Astrocyte of the spinal cord (primary cell): ENCODE data around the gene DUSP14.

Source experiments
- DNase-seq: peaks from one replicate; pipeline ENCODE4 v3.0.0; 2011; ENCODE audit warnings: low read depth, low spot score
- H3K4me3 ChIP-seq: 2 replicates; pipeline ENCODE4 v1.5.1; 2011; ENCODE audit warnings: low read depth, mild to moderate bottlenecking, low read length, moderate library complexity
- in situ Hi-C: cut with HindIII; loops from 2 replicates; pipeline ENCODE4 v1.10.0; 2017; ENCODE audit warnings: low sequenced_read_pairs
- TF ChIP-seq, protein P1 (sequence below): IDR thresholded peaks from 2 replicates; pipeline ENCODE4 v1.5.1; 2012; ENCODE audit warnings: low read depth, mild to moderate bottlenecking, low read length, inconsistent platforms

DUSP14 gene

DNA sequence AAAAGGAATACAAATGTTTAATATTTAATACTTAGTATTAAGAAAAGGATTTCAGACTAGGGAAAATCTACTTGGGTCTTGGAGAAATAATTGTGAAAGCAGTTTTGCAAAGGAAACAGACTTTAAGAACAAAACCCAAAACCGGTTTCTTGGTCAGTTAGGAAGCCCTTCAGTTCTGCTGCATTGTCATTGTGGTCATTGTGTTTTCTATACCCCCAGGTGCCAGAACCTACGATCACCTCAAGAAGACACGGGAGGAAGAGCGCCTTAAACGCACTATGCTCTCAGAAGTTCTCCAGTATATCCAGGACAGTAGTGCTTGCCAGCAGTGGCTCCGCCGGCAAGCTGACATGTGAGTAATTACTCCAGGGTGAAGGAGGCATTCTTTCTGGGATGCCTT lies 19.5 kb upstream of the DUSP14 start:
- in situ Hi-C loops = no loop called here
- no peak for DNase-seq
- TF ChIP-seq, protein P1, sequence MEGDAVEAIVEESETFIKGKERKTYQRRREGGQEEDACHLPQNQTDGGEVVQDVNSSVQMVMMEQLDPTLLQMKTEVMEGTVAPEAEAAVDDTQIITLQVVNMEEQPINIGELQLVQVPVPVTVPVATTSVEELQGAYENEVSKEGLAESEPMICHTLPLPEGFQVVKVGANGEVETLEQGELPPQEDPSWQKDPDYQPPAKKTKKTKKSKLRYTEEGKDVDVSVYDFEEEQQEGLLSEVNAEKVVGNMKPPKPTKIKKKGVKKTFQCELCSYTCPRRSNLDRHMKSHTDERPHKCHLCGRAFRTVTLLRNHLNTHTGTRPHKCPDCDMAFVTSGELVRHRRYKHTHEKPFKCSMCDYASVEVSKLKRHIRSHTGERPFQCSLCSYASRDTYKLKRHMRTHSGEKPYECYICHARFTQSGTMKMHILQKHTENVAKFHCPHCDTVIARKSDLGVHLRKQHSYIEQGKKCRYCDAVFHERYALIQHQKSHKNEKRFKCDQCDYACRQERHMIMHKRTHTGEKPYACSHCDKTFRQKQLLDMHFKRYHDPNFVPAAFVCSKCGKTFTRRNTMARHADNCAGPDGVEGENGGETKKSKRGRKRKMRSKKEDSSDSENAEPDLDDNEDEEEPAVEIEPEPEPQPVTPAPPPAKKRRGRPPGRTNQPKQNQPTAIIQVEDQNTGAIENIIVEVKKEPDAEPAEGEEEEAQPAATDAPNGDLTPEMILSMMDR = no peak
- H3K4me3 ChIP-seq = no peak overlapping the region

DNA sequence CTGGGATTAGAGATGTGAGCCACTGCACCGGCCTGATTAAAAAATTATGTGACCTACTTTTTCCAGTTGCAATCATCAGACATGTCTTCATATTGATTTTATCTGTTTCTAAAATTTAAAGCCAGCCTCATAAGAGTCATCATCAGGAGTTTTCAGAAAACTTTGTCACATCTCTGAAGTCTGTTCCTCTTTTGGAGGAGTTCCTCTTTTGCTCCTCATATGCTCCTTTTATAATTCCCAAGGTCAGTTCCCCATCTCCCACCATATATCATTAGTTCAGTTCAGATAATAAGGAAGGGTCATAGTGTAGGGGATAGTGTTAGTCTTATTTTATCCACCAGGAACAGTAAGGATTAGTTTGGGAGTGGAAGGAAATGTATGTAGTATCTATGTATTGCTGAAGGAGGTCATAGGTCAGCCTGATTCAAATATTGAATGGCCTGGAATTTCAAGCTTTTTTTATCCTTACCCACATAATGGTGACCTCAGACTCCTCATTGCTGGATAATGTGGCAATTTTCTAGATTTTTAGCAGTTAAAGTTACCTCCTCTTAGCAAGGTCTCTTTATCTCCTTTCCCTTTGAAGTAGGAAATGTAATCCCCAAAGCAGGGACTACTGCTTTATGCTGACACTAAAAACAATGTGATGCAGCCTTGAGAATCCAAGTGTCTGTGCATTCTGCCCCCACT lies 13.8 kb upstream of the DUSP14 start:
- in situ Hi-C loops = no loop called here
- no peak for DNase-seq
- no peak overlapping the region for H3K4me3 ChIP-seq
- TF ChIP-seq, protein P1 = no peak

DNA sequence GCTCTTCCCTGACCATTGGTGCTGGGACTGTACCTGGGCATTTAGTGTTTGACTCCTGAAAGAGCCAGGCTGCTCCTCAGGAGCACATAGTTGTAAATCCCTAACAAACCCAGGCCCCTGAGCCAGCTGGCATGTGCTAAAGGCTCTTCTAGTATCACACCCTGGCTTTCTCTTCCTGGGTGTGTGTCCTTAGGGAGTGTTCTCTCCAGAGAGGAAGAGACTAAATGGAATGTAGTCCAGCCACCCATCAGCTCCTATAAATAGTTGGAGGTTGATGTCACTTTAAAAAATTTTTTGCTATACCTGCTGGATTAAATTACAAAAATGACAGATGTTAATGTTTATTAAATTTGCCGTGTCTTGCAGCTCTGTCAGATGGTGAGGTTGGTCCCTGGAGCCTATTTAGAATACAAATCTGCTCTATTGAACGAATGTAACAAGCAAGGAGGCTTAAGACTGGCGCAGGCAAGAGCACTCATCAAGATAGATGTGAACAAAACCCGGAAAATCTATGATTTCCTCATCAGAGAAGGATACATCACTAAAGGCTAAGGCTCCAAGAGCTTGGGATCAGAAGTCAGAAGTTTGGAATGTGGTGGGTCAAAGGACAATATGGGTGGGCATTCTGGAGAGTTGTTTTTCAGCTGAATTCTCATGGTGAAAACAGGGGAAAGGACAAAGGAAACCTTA lies 13.1 kb upstream of the DUSP14 start:
- DNase-seq = no peak
- no peak overlapping the region for H3K4me3 ChIP-seq
- TF ChIP-seq, protein P1 = no peak
- in situ Hi-C loops = no loop called here

DNA sequence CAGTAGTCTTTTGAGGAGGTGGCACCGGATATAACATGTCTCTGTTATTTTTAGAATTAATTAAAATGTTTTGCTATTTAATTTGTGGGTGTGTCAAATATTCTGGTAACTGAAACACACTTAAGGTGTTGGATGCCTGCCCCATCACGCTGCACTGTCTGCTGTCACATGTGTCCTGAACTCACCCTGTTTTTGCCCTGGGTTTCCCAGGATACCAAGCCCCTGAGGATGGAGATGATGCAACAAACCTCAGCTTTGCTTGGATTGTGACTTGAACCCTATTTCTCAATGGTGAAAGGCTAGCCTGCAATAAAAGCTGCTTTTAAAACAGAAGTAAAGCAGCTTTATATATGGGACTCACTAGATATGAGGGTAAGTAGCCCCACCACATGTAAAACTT lies 11.5 kb upstream of the DUSP14 start:
- no peak for DNase-seq
- no peak overlapping the region for H3K4me3 ChIP-seq
- TF ChIP-seq, protein P1 = no peak
- in situ Hi-C loops = no loop called here

DNA sequence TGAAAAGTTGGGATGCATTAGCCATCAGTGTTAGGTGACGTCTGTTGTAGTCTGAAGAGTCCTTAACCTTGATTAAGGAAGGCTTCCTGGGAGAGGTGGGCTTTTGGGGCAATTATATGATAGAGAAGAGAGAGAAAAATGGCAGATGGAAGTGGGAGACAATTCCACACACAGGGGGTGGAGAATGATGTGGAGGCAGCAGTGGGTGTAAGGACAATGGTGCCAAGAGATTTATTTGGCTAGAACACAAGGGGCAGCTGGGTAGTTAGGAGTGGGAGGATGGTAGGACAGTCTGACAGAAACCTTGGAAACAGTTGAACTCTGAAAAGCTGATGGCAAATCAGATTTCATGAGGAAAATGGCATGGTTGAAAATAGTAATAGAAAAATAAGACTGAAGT lies 10.7 kb upstream of the DUSP14 start:
- in situ Hi-C loops = no loop called here
- TF ChIP-seq, protein P1 = no peak
- H3K4me3 ChIP-seq = no peak overlapping the region
- DNase-seq = no peak

DNA sequence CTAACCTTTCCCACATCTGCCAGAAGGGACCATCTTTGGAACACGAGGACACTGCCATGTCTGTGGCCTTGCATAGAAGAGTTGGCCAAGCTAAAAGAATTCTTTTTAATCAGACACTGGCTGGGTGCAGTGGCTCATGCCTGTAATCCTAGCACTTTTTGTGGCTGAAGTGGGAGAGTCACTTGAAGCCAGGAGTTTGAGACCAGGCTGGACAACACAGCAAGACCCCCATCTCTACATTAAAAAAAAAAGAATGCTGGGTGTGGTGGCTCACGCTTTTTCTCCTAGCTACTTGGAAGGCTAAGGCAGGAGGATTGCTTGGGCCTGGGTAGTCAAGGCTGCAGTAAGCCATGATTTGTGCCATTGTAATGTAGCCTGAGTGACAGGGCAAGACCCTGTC lies 9.3 kb upstream of the DUSP14 start:
- DNase-seq = no peak
- TF ChIP-seq, protein P1 = no peak
- no peak overlapping the region for H3K4me3 ChIP-seq
- in situ Hi-C loops = no loop called here
